GM23248 (cell line): ENCODE results near the gene SLMAP.

Experiments
- EZH2 ChIP-seq: fragments of 200-600 bp; sonication (generic); IDR thresholded peaks from 2 replicates; pipeline ENCODE4 v1.6.1; 2018; ENCODE audit warnings: antibody characterized with exemption, mild to moderate bottlenecking; ENCODE audit not compliant: insufficient read depth, poor library complexity, severe bottlenecking
- EZH2phosphoT487 ChIP-seq: fragments of 200-600 bp; sonication (generic); IDR thresholded peaks from 2 replicates; pipeline ENCODE4 v1.6.1; 2018; ENCODE audit warnings: antibody characterized with exemption, moderate library complexity, mild to moderate bottlenecking, low read depth; ENCODE audit not compliant: insufficient read depth

DNA sequence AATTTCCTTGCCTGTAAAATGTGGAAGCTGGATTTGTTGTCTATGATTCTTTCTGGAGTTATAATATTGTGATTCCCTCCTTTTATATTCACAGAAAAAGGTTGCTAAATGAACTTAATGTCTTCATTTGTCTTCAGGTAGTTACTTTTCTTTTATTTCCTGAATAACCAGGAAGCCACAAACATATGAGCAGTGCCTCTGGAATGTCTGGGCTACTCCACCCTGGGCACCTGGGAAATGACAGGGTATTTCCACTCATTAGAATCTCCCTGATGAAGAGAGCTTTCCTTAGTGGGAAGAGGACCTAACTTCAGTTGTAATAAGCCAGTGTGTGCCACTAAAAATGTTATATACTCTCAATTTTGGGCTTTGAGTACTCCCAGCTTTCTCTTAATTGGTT lies 3.8 kb upstream of the SLMAP start:
- TF ChIP-seq EZH2: no peak
- TF ChIP-seq EZH2phosphoT487: no peak
